HG03196 (cell line): ENCODE data around the gene FTO.

ENCODE experiments used
- ATAC-seq: cut with Tn5 transposase; IDR thresholded peaks from one replicate; pipeline ENCODE4 v1.9.1; 2021; ENCODE audit not compliant: unreplicated experiment

FTO gene

GRCh38 chr16:53780051-53780450 lies 76.1 kb downstream of the FTO start:
- ATAC-seq: no peak

- ATAC-seq: no peak
These were observed 77.2 kb downstream of the FTO start for GRCh38 chr16:53781023-53781605.

- ATAC-seq: no peak
These were observed 78.2 kb downstream of the FTO start for GRCh38 chr16:53782148-53782547.

- no peak for ATAC-seq
These were observed 80.3 kb downstream of the FTO start for GRCh38 chr16:53784291-53784690.

GRCh38 chr16:53785044-53785443 lies 81.1 kb downstream of the FTO start:
- ATAC-seq: no peak

GRCh38 chr16:53785916-53786315 lies 82.0 kb downstream of the FTO start:
- ATAC-seq: no peak

- ATAC-seq: no peak
These were observed 83.5 kb downstream of the FTO start for GRCh38 chr16:53787423-53787822.

- ATAC-seq: no peak
These were observed 85.2 kb downstream of the FTO start for GRCh38 chr16:53789137-53789536.

- ATAC-seq: no peak
These were observed 88.4 kb downstream of the FTO start for GRCh38 chr16:53792161-53792951.

- no peak for ATAC-seq
These were observed 99.5 kb downstream of the FTO start for GRCh38 chr16:53803451-53803850.

- ATAC-seq: no peak
These were observed 100.0 kb downstream of the FTO start for GRCh38 chr16:53803998-53804397.

- no peak for ATAC-seq
These were observed 100.5 kb downstream of the FTO start for GRCh38 chr16:53804467-53804866.

GRCh38 chr16:53805113-53805512 lies 101.2 kb downstream of the FTO start:
- ATAC-seq: no peak

GRCh38 chr16:53805752-53806151 lies 101.8 kb downstream of the FTO start:
- ATAC-seq: no peak

- ATAC-seq: no peak
These were observed 105.4 kb downstream of the FTO start for GRCh38 chr16:53809088-53809932.

- ATAC-seq: no peak
These were observed 109.0 kb downstream of the FTO start for GRCh38 chr16:53812914-53813313.

- no peak for ATAC-seq
These were observed 110.8 kb downstream of the FTO start for GRCh38 chr16:53814801-53815200.

GRCh38 chr16:53816211-53816836 lies 112.4 kb downstream of the FTO start:
- ATAC-seq: no peak

GRCh38 chr16:53817117-53817755 lies 113.3 kb downstream of the FTO start:
- ATAC-seq: no peak

- ATAC-seq: no peak
These were observed 114.0 kb downstream of the FTO start for GRCh38 chr16:53817812-53818550.
